RWPE1 (cell line): ENCODE results near the gene COX8A.

Experiments used
- CTCF ChIA-PET: fragments of 350-600 bp; sonication (Branson Sonifier 250); formaldehyde crosslinking; extraction: SDS; loops from one replicate; lab custom pipeline; 2021; lab: Yijun Ruan, JAX
- POLR2A ChIA-PET: fragments of 400-600 bp; formaldehyde crosslinking; extraction: SDS; loops from one replicate; lab custom pipeline; 2020; ENCODE audit warnings: antibody characterized with exemption; ENCODE audit not compliant: low non-redundant PET; lab: Yijun Ruan, JAX
- DNase-seq: peaks from one replicate; pipeline ENCODE4 v3.0.0; 2012; ENCODE audit warnings: low spot score
- H3K27ac ChIP-seq: fragments of 450-650 bp; 2 replicates; pipeline ENCODE4 v1.5.1; 2017
- TF ChIP-seq, protein P1 (sequence below): fragments of 450-650 bp; conservative IDR thresholded peaks from 2 replicates; pipeline ENCODE4 v1.5.1; 2017; ENCODE audit warnings: low read depth, mild to moderate bottlenecking

COX8A gene

DNA sequence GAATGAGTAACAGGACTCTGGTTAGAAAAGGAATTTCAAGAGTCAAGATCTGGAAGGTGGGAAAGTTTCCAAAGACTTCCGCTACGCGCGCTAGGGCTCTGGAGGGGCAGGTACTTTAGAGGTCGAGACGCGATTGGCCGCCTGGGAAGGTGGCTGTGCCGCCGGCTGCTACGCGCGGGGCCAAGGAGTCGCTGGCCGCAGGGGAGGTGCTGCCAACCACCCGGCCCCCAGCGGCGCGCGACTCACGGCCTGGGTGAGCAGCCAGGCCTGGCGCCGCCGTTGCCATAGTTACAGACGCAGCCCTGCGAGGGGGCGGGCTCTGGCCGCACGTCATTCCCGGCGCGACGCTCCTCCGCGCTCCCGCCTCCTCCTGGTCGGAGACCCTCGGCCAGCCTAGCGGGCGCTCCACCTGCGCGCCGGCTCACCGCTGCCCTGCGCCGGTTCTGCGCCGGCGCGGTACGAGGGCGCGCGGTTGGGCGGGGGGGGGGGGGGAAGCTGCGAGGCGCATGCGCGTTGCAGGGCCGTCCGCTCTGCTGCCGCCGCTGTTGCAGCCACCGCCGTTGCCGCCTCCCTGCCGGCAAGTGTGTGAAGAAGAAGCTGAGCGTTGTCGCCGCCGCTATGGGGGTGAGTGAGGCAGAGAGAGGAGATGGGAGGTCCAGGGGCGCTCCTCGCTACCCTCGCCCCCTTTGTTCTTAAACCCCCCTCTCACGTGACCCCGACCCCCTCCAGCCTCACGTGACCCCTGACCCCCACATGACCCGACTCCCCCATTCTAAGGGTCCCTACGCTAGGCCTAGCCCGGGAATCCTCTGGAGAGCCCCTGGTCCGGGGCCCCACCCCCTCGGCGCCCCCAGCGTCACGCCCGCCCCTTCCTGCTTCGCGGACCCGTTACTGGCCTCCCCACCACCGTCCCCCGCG lies 35.7 kb upstream of the COX8A start, which contains the start of gene NAA40:
NAA40 (plus strand) TSS at position 524 of the 918 bp plus-strand sequence; CDS start at position 619, 95 bp downstream.
- TF ChIP-seq, protein P1, sequence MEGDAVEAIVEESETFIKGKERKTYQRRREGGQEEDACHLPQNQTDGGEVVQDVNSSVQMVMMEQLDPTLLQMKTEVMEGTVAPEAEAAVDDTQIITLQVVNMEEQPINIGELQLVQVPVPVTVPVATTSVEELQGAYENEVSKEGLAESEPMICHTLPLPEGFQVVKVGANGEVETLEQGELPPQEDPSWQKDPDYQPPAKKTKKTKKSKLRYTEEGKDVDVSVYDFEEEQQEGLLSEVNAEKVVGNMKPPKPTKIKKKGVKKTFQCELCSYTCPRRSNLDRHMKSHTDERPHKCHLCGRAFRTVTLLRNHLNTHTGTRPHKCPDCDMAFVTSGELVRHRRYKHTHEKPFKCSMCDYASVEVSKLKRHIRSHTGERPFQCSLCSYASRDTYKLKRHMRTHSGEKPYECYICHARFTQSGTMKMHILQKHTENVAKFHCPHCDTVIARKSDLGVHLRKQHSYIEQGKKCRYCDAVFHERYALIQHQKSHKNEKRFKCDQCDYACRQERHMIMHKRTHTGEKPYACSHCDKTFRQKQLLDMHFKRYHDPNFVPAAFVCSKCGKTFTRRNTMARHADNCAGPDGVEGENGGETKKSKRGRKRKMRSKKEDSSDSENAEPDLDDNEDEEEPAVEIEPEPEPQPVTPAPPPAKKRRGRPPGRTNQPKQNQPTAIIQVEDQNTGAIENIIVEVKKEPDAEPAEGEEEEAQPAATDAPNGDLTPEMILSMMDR: no peak
- H3K27ac ChIP-seq: peak within 1 kb of the TSS; percentile 89
- POLR2A ChIA-PET: no interaction called here
- peak; percentile 98 for DNase-seq
- CTCF ChIA-PET: interaction anchor here (0.5 to 0.6 kb wide), 2 partner anchors 11 to 131 kb away, joined by 3 to 4 read pairs; no protein-coding TSS in a partner anchor

DNA sequence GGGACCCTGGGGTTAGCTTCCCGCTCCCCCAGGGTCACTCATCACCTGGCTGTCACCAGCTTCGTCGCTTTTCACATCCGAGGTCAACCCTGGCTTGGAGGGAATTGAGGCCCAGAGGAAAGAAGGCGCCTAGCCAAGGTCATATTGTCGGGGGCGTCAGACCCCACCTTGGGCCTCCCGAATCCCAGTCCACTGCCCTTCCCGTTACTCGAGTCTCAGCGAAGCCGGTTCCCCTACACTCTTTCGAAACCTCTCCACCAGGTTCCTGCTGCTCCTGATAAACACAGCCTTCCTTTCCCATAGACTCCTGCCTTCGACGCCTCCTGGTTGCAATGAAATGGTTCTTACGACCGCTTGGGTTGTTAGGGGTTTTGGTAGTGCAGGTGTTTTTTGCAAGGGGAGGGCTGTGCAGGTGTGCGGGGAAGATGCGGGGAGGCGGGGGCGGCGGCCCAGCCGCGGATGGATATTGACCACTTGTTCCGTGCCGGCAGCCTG lies 35.0 kb upstream of the COX8A start:
- ChIA-PET CTCF (no interaction called here), POLR2A (no interaction called here)
- TF ChIP-seq, protein P1: no peak
- peak overlapping the region; percentile 89 for H3K27ac ChIP-seq
- no peak for DNase-seq

DNA sequence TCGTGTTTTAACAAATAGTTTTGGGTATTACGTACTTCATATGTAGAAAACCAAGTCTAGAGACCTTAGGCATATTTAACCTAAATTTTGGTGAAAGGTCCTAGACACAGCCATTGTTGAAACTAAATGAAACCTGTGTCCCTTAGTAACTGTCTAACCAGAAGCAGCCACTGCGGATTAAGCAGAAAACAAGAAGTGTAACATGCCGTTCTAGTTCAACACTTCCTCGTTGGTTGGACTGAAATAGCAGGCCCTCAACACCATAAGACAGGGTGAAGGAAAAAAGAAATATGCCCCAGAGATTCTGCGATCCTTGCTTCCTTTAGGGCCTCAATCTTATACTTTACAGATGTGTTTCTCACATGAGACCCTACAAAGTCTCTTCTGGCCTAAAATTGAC lies 33.6 kb upstream of the COX8A start:
- ChIA-PET CTCF (no interaction called here), POLR2A (no interaction called here)
- no peak overlapping the region for H3K27ac ChIP-seq
- no peak for DNase-seq
- TF ChIP-seq, protein P1: no peak

DNA sequence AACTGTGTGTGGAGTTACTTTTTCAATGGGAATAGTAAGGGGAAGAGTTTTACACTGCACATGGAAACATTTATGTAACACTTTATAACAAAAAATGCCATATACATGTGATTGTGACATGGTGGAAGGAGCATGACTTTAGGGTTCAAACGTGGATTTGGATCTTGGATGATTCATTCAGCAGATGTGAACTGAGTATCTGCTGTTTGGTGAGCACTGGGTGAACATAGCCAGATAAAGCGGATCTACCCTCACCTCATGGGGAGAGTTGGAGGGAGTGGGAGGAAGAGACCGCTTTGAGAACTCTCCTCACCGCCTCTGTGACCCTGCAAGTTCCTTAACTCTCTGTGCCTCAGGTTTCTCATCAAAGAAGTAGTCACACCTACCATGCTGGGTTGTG lies 32.5 kb upstream of the COX8A start:
- TF ChIP-seq, protein P1: no peak
- POLR2A ChIA-PET: interaction anchor here (0.8 kb wide), 1 partner anchor 103 kb away, joined by 3 read pairs; the partner anchor contains the start of gene MARK2
- no peak for DNase-seq
- CTCF ChIA-PET: no interaction called here
- no peak overlapping the region for H3K27ac ChIP-seq

DNA sequence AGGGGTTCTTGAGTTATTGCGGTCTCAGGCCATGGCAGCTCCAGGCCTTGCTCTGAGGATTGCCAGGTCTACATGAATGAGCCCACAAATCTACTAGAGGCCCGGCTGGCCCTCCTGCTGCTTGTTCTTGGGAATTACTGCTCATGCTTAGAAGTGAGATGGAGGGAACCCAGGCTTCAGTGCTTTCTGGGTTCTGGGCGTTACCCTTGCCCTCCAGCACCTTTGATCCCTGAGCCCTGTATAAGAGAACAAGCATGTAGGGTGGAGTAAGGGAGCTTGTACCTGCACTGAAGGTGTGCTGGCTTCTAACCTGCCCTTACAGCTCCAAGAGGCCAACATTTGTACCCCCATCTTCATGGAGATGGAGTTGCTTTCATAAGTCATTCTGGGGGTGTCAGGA lies 31.6 kb upstream of the COX8A start:
- no peak for DNase-seq
- TF ChIP-seq, protein P1: no peak
- CTCF ChIA-PET: no interaction called here
- H3K27ac ChIP-seq: no peak overlapping the region
- POLR2A ChIA-PET: interaction anchor here (0.8 kb wide), 1 partner anchor 104 kb away, joined by 3 read pairs; the partner anchor contains the start of gene MARK2

DNA sequence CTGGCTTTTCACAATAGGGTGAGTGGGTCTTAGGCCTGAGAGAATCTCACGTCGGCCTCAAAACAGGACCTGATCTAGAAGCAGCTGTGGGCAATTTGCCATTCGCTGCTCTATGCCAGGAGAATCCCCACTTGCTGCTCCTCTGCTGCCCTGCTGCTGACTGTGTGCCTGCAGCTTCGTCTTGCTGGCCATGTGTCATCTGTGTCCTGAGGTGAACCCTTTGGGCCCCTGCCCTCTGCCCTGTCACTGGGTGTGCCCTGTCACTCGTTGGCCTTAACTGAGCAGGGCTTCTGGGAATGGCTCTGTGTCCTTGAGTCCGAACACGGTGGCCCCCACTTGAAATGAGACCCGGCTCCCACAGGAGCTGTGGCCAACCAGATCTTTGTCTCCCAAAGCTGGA lies 29.4 kb upstream of the COX8A start:
- ChIA-PET CTCF (interaction anchor here (0.6 to 2.0 kb wide), 11 partner anchors 10 to 1035 kb away, joined by 3 to 48 read pairs (median 6); partner anchors contain the start of gene MARK2), POLR2A (interaction anchor here (0.7 kb wide), 1 partner anchor 203 kb away, joined by 5 read pairs; no protein-coding TSS in a partner anchor)
- no peak for DNase-seq
- peak overlapping the region; percentile 64 for H3K27ac ChIP-seq
- TF ChIP-seq, protein P1: no peak
